Measurements from ENCODE around the gene PPP1R14D. TPM values are rescaled to one million over a fixed set of nuclear protein-coding genes. Genes with fewer than 3 reads are reported as not detected.

The PPP1R14D gene
- not detected in 2 replicates for total RNA-seq

GRCh38 chr15:40828447-40829036 is at the start of gene PPP1R14D:
Gene PPP1R14D, minus strand, starts transcription at chr15:40828708. Its CDS starts 67 bp downstream, at chr15:40828641.

GRCh38 chr15:40873694-40874561 is 45.4 kb upstream of the PPP1R14D start, which contains the start of gene RHOV:
Gene RHOV, minus strand, starts transcription at chr15:40874234. Its CDS starts 95 bp downstream, at chr15:40874139.

GRCh38 chr15:40843885-40844695 is 15.6 kb upstream of the PPP1R14D start, which contains the start of gene SPINT1:
Gene SPINT1, plus strand, starts transcription at chr15:40844048. Its CDS starts 507 bp downstream, at chr15:40844555.

GRCh38 chr15:40807028-40807887 is 21.2 kb downstream of the PPP1R14D start, which contains the start of the genes DNAJC17 and ZFYVE19:
Gene DNAJC17, minus strand, starts transcription at chr15:40807473. Its CDS starts 27 bp downstream, at chr15:40807446.
Gene ZFYVE19, plus strand, starts transcription at chr15:40807089. Its CDS starts 501 bp downstream, at chr15:40807590.

GRCh38 chr15:40769274-40770146 is 59.0 kb downstream of the PPP1R14D start, which contains the start of gene C15orf62:
Gene C15orf62, plus strand, starts transcription at chr15:40769980. Its CDS starts 516 bp downstream, at chr15:40770496.

Small RNAs within 50 kb of the gene (small RNA-seq; reads per million reads assigned to genes)
- not detected for gene AC025166.1

Other genes with a start within 250 kb of the PPP1R14D start
- gene KNL1, start 234.5 kb downstream of the PPP1R14D start, total RNA-seq: 11.8 and 29.8 TPM in 2 replicates
- 3.6 and 4.8 TPM in 2 replicates for gene RAD51, start 133.5 kb downstream of the PPP1R14D start, total RNA-seq
- gene RMDN3, start 73.5 kb downstream of the PPP1R14D start, total RNA-seq: 25.9 and 29.4 TPM in 2 replicates
- 14.7 and 18.3 TPM in 2 replicates for gene GCHFR, start 64.6 kb downstream of the PPP1R14D start, total RNA-seq
- 0.65 and 1.4 TPM in 2 replicates for gene C15orf62, start 58.7 kb downstream of the PPP1R14D start, total RNA-seq
- gene ZFYVE19, start 21.6 kb downstream of the PPP1R14D start, total RNA-seq: 25.2 and 26.0 TPM in 2 replicates
- gene DNAJC17, start 21.2 kb downstream of the PPP1R14D start, total RNA-seq: 22.2 and 41.6 TPM in 2 replicates
- gene SPINT1, start 15.3 kb upstream of the PPP1R14D start, total RNA-seq: 3.2 and 5.2 TPM in 2 replicates
- gene RHOV, start 45.5 kb upstream of the PPP1R14D start, total RNA-seq: under 0.01 and 0.10 TPM in 2 replicates
- gene VPS18, start 65.7 kb upstream of the PPP1R14D start, total RNA-seq: 63.1 and 64.7 TPM in 2 replicates
- 80.4 and 101 TPM in 2 replicates for gene DLL4, start 100.6 kb upstream of the PPP1R14D start, total RNA-seq
- 5.8 and 7.8 TPM in 2 replicates for gene CHAC1, start 124.8 kb upstream of the PPP1R14D start, total RNA-seq

Data from vein endothelial cell (primary cell).